Thoracic aorta (tissue), 2 donors: ENCODE data around the gene TUBGCP2. TPM values are rescaled to one million over a fixed set of nuclear protein-coding genes. Genes with fewer than 3 reads are reported as not detected.

Source experiments
- ATAC-seq: fragments of 150-250 bp; one replicate; pipeline ENCODE4 v1.8.0; 2017; ENCODE audit warnings: low read depth; ENCODE audit not compliant: insufficient number of reproducible peaks, low FRiP score
- DNase-seq: peaks from one replicate; pipeline ENCODE4 v3.0.0-alpha.2; 2020; ENCODE audit warnings: low spot score
- H3K27ac ChIP-seq, 2 donors: fragments of 200-600 bp; sonication (generic); 1 replicate in 1 of 2; 2 replicates in 1 of 2; pipeline ENCODE4 v1.5.1; 2016; ENCODE audit warnings: mild to moderate bottlenecking in 2 of 2, moderate library complexity in 2 of 2
- H3K27me3 ChIP-seq: fragments of 200-600 bp; sonication (generic); replicated peaks from 2 replicates; pipeline ENCODE4 v1.6.0; 2016; ENCODE audit warnings: mild to moderate bottlenecking; ENCODE audit not compliant: insufficient read depth
- H3K36me3 ChIP-seq: fragments of 200-600 bp; sonication (generic); one replicate; pipeline ENCODE4 v1.5.1; 2016
- H3K4me1 ChIP-seq, 2 donors: fragments of 200-600 bp; sonication (generic); 1 replicate in 1 of 2; 2 replicates in 1 of 2; pipeline versions ENCODE4 v1.5.1 to v1.6.0; 2016; ENCODE audit warnings: low read depth in 2 of 2, mild to moderate bottlenecking in 1 of 2; ENCODE audit not compliant: control insufficient read depth in 1 of 2
- H3K4me3 ChIP-seq: fragments of 200-600 bp; sonication (generic); 2 replicates; pipeline ENCODE4 v1.5.1; 2016; ENCODE audit warnings: mild to moderate bottlenecking
- H3K9me3 ChIP-seq: fragments of 200-600 bp; sonication (generic); 2 replicates; pipeline ENCODE4 v1.5.1; 2016
- CTCF ChIP-seq: fragments of 200-600 bp; sonication (generic); IDR thresholded peaks from one replicate; pipeline ENCODE4 v1.5.1; 2019; ENCODE audit warnings: antibody characterized with exemption
- total RNA-seq, 2 donors: library from RNA; depleted of rRNA; stranded (reverse); fragments of >200 nt; gene quantifications; one replicate each; pipeline versions ENCODE4 v1.1.0 to v1.2.3, GENCODE V29; 2016

Gene TUBGCP2
- total RNA-seq, 2 donors from 2014 or later = 51.2 to 65.5 TPM

- Histone ChIP-seq H3K9me3 (no peaks in the 10 kb centered on the region), H3K36me3 (peaks cover 40% of the 10 kb centered on the region), H3K4me3 (no peak overlapping the region), H3K4me1 (peaks cover 9 to 11% of the 10 kb centered on the region in 2 donors), H3K27ac (no peak overlapping the region), H3K27me3 (no peaks in the 10 kb centered on the region)
- ATAC-seq (no peak), DNase-seq (no peak)
- TF ChIP-seq CTCF = no peak
These were observed 29.1 kb downstream of the TUBGCP2 start for GRCh38 chr10:133279326-133280226.

GRCh38 chr10:133278577-133279265 lies 30.0 kb downstream of the TUBGCP2 start:
- no peak overlapping the region for H3K27ac ChIP-seq
- H3K4me3 ChIP-seq = no peak overlapping the region
- H3K4me1 ChIP-seq = peaks cover 9 to 11% of the 10 kb centered on the region in 2 donors
- no peaks in the 10 kb centered on the region for H3K9me3 ChIP-seq
- ATAC-seq (no peak), DNase-seq (no peak)
- H3K36me3 ChIP-seq = peaks cover 32% of the 10 kb centered on the region
- no peak for TF ChIP-seq CTCF
- H3K27me3 ChIP-seq = no peaks in the 10 kb centered on the region

GRCh38 chr10:133277993-133278576 lies 30.6 kb downstream of the TUBGCP2 start:
- no peak overlapping the region for H3K27ac ChIP-seq
- no peak for TF ChIP-seq CTCF
- H3K27me3 ChIP-seq = no peaks in the 10 kb centered on the region
- H3K36me3 ChIP-seq = peaks cover 25% of the 10 kb centered on the region
- no peak overlapping the region for H3K4me3 ChIP-seq
- no peak for ATAC-seq
- DNase-seq = no peak
- no peaks in the 10 kb centered on the region for H3K9me3 ChIP-seq
- H3K4me1 ChIP-seq = peaks cover 9 to 11% of the 10 kb centered on the region in 2 donors

- Histone ChIP-seq H3K9me3 (no peaks in the 10 kb centered on the region), H3K4me3 (no peak overlapping the region), H3K4me1 (peaks cover 9 to 11% of the 10 kb centered on the region in 2 donors), H3K27me3 (no peaks in the 10 kb centered on the region), H3K27ac (no peak overlapping the region), H3K36me3 (peaks cover 19% of the 10 kb centered on the region)
- DNase-seq = no peak
- no peak for ATAC-seq
- no peak for TF ChIP-seq CTCF
These were observed 31.2 kb downstream of the TUBGCP2 start for GRCh38 chr10:133277277-133277992.
